PFSK-1 (cell line): ENCODE measurements around the gene ZNF609.

ENCODE experiments used
- FOXP2 ChIP-seq: optimal IDR thresholded peaks from 2 replicates; pipeline ENCODE3; 2011; ENCODE audit warnings: borderline replicate concordance, control low read depth, inconsistent platforms; ENCODE audit not compliant: insufficient read depth; ENCODE audit errors: extremely low read length, extremely low read depth
- POLR2AphosphoS5 ChIP-seq: IDR thresholded peaks from 2 replicates; pipeline ENCODE4 v1.6.1; 2012; ENCODE audit warnings: low read depth, mild to moderate bottlenecking, control low read depth, low read length, moderate library complexity
- TAF1 ChIP-seq: IDR thresholded peaks from 2 replicates; pipeline ENCODE4 v1.6.1; 2012; ENCODE audit warnings: low read length, control low read depth, borderline replicate concordance; ENCODE audit not compliant: insufficient read depth

DNA sequence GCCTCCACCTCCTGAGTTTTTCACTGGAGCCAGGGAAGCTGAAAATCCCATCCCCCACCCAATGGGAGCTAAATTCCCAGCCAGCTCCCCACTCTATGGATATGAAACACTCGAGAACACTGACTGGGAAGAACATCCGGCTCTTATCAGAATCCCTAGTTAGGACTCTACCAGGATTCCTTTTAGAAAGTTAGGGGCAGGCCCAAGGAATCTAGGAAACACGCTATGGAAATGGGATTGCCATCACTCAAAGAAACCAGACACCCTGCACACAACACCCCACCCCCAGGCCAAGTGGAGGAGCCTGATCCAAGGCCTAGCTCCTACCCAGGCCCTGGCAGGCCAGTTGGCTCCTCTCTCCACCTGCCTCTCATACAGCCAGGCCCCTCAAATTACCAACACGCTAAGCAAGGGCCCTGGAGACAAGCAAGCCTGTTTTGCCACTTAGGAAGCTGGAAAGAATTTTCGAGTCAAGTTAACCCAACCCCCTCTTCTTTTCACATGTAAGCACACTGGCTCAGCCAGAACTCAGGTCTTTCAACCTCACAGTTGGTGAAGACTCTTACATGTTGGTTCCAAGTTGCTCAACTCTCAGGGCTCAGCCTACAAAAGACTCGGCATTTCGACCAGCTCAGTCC lies 239.5 kb downstream of the ZNF609 start:
- TF ChIP-seq POLR2AphosphoS5 (no peak), TAF1 (no peak), FOXP2 (no peak)
